IPS DF 6.9 (cell line): Measurements from ENCODE around the gene CCT7.

Source experiments
- DNase-seq: peaks from one replicate; pipeline ENCODE4 v3.0.0-alpha.2; 2013; ENCODE audit warnings: low read depth, low spot score
- H3K27ac ChIP-seq: one replicate; pipeline ENCODE4 v1.5.1; 2013; ENCODE audit warnings: low read length, control low read depth
- H3K27me3 ChIP-seq: 2 replicates; pipeline ENCODE4 v1.6.1; 2013; ENCODE audit warnings: mild to moderate bottlenecking, low read length; ENCODE audit not compliant: control insufficient read depth, insufficient read depth
- H3K36me3 ChIP-seq: 2 replicates; pipeline ENCODE4 v1.6.1; 2013; ENCODE audit warnings: low read length; ENCODE audit not compliant: control insufficient read depth, insufficient read depth
- H3K4me1 ChIP-seq: 2 replicates; pipeline ENCODE4 v1.6.1; 2013; ENCODE audit warnings: low read length; ENCODE audit not compliant: control insufficient read depth, insufficient read depth
- H3K4me3 ChIP-seq: 2 replicates; pipeline ENCODE4 v1.5.1; 2013; ENCODE audit warnings: mild to moderate bottlenecking, low read length
- H3K9me3 ChIP-seq: 2 replicates; pipeline ENCODE4 v1.6.1; 2013; ENCODE audit warnings: low read length, inconsistent platforms; ENCODE audit not compliant: control insufficient read depth, insufficient read depth
- WGBS: extraction: QIAGEN DNeasy Blood & Tissue Kit; methylation state at CpG from one replicate; pipeline ENCODE4 v1.1.7; 2013; ENCODE audit warnings: mixed read lengths, missing lambda C conversion rate; ENCODE audit not compliant: insufficient read length, insufficient coverage; 5-methylcytosine and 5-hydroxymethylcytosine counted together

The CCT7 gene

DNA sequence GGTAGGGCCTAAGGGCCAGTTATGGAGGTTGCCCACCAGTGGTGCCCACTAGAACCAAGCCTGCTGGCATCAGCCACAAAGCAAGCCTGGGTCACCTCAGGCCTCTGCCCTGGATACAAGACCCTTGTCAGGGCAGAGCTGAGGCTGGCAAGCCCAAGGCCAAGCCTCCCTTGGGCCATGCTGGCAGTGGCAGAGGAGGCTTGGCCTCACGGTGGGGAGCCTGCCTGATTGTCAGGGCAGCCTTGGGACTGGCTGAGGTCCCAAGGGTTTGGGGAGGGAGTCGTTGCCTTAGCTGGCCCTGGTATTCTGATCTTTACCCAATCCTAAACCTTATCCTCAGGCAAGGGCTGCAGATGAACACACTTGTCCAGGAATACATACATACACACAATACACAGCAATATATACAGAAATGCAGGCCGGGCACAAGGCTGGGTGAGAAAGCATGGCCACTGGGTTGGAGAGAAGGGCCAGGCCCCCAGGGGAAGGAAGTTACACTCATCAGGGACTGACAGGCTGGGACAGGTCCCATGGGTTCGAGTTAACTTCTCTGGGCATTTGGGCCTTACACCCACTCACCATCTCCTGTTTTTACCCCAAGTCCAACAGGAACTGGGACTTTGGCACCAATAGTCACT lies 21.0 kb downstream of the CCT7 start:
- Histone ChIP-seq H3K4me3 (no peak overlapping the region), H3K9me3 (no peaks in the 10 kb centered on the region), H3K27me3 (no peaks in the 10 kb centered on the region), H3K27ac (no peak overlapping the region), H3K36me3 (peaks cover 34% of the 10 kb centered on the region), H3K4me1 (no peaks in the 10 kb centered on the region)
- no CpG with 5 or more reads among the region's 4 CpGs for WGBS
- no peak for DNase-seq

- Histone ChIP-seq H3K27me3 (no peaks in the 10 kb centered on the region), H3K27ac (no peak overlapping the region), H3K36me3 (peaks cover 25% of the 10 kb centered on the region), H3K9me3 (no peaks in the 10 kb centered on the region), H3K4me3 (no peak overlapping the region), H3K4me1 (peaks cover 3% of the 10 kb centered on the region; the same call in 1 of the 2 replicates)
- no peak for DNase-seq
- WGBS = no CpG with 5 or more reads among the region's 5 CpGs
Observed at GRCh38 chr2:73255907-73256617, 22.0 kb downstream of the CCT7 start.

- H3K27me3 ChIP-seq = no peaks in the 10 kb centered on the region
- H3K4me3 ChIP-seq = no peak overlapping the region
- H3K27ac ChIP-seq = no peak overlapping the region
- WGBS = no CpG with 5 or more reads among the region's 1 CpG
- H3K36me3 ChIP-seq = peaks cover 20% of the 10 kb centered on the region
- DNase-seq = no peak
- no peaks in the 10 kb centered on the region for H3K9me3 ChIP-seq
- peaks cover 3% of the 10 kb centered on the region; the same call in 1 of the 2 replicates for H3K4me1 ChIP-seq
Observed at GRCh38 chr2:73256618-73256922, 22.5 kb downstream of the CCT7 start.

- DNase-seq = no peak
- H3K4me1 ChIP-seq = peaks cover 3% of the 10 kb centered on the region; the same call in 1 of the 2 replicates
- H3K36me3 ChIP-seq = peaks cover 18% of the 10 kb centered on the region
- no peak overlapping the region for H3K27ac ChIP-seq
- no peak overlapping the region for H3K4me3 ChIP-seq
- no peaks in the 10 kb centered on the region for H3K27me3 ChIP-seq
- no peaks in the 10 kb centered on the region for H3K9me3 ChIP-seq
- no CpG with 5 or more reads among the region's 2 CpGs for WGBS
Observed at GRCh38 chr2:73257021-73257420, 22.9 kb downstream of the CCT7 start.

- H3K4me3 ChIP-seq = no peak overlapping the region
- no peaks in the 10 kb centered on the region for H3K9me3 ChIP-seq
- peaks cover 3% of the 10 kb centered on the region; the same call in 1 of the 2 replicates for H3K4me1 ChIP-seq
- DNase-seq = no peak
- WGBS = no CpG with 5 or more reads among the region's 10 CpGs
- H3K36me3 ChIP-seq = peaks cover 14% of the 10 kb centered on the region
- no peak overlapping the region for H3K27ac ChIP-seq
- no peaks in the 10 kb centered on the region for H3K27me3 ChIP-seq
Observed at GRCh38 chr2:73257425-73258125, 23.5 kb downstream of the CCT7 start.

DNA sequence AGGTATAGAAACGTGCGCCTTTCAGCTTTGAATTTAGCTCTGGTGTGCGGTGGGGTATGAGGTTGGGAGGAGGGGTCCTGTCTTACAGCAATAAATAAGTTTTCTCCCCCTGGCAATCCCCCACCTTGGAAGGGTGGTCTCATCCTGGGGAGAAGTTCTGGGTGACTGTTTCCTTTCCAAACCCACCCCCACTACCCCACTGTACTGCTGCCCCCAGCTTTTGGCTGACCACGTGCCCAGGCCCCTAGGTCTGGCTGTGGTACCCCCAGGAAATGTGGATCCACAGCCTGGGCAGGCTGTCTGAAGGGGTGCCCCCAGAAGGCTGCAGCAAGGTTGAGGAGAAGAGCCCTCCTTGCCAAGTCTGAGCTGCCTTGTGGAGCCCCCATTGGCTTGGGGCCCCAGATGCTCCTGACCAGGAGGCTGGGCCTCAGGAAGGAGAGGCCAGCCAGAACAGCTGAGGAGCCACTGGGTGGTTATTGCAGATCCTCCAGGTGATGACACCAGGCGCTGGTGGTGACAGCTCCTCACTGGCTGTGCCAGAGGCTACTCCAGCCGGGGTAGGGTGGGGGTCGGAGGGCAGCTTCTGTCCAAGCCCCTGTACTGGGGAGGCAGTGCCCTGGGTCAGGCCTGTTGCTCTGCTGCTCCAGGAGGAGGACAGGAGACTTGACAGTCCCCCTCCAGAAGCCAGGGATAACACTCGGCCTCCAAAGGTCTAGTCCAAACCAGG lies 24.2 kb downstream of the CCT7 start:
- Histone ChIP-seq H3K27ac (no peak overlapping the region), H3K4me3 (no peak overlapping the region), H3K4me1 (peaks cover 3% of the 10 kb centered on the region; the same call in 1 of the 2 replicates), H3K36me3 (peaks cover 9% of the 10 kb centered on the region; the same call in 1 of the 2 replicates), H3K27me3 (no peaks in the 10 kb centered on the region), H3K9me3 (no peaks in the 10 kb centered on the region)
- DNase-seq = no peak
- no CpG with 5 or more reads among the region's 8 CpGs for WGBS

DNA sequence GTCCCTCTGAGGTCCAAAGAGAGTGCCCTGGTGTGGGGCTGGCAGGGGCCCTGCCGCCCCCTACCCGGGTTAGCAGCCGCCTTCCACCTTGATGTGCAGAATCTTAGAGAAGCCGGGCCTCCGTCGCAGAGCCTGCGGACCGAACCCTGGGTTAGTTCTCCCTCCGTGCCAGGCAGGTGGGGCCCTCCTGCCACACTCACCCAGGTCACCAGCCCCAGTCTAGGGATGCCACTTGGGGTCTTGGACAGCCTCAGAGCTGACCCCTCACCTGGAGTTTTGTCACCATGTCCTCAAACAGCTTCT lies 24.8 kb downstream of the CCT7 start:
- Histone ChIP-seq H3K4me1 (peaks cover 3% of the 10 kb centered on the region; the same call in 1 of the 2 replicates), H3K27ac (no peak overlapping the region), H3K36me3 (peaks cover 9% of the 10 kb centered on the region; the same call in 1 of the 2 replicates), H3K4me3 (no peak overlapping the region), H3K27me3 (no peaks in the 10 kb centered on the region), H3K9me3 (no peaks in the 10 kb centered on the region)
- no peak for DNase-seq
- no CpG with 5 or more reads among the region's 9 CpGs for WGBS

GRCh38 chr2:73259276-73259675 lies 25.2 kb downstream of the CCT7 start:
- no peaks in the 10 kb centered on the region for H3K27me3 ChIP-seq
- peaks cover 11% of the 10 kb centered on the region; the same call in 1 of the 2 replicates for H3K36me3 ChIP-seq
- DNase-seq = no peak
- no CpG with 5 or more reads among the region's 8 CpGs for WGBS
- no peaks in the 10 kb centered on the region for H3K9me3 ChIP-seq
- no peak overlapping the region for H3K27ac ChIP-seq
- no peak overlapping the region for H3K4me3 ChIP-seq
- peaks cover 3% of the 10 kb centered on the region; the same call in 1 of the 2 replicates for H3K4me1 ChIP-seq

DNA sequence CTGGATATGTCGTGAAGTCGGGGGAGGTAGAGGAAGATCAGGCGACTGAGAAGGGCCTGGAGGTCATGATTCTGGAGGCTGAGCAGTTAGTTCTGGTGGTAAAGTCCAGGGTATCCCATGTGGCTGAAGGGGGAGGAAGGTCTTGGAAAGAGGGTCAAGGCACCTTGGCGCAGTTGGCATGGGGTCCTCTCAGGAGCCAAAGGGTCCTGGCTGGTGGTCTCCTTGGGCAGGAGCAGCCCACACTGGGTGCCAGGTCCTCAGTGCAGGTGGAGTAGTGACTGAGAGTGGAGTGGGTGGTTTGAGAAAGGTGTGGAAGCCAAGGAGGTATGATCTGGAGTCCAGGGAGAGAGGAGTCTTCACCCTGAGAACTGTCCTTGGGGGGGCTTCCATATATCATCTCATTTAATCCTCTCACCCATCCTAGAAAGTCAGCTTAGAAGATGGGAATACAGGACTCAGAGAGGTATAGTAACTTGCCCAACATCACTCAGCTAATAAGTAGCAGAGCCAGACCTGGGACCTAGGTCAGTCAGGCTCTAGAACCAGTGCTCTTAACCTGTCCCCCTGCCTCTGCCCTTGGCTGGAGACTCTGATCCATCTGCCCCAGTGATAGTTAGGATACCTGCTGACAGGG lies 25.7 kb downstream of the CCT7 start:
- H3K4me1 ChIP-seq = peaks cover 3% of the 10 kb centered on the region; the same call in 1 of the 2 replicates
- DNase-seq = no peak
- no CpG with 5 or more reads among the region's 4 CpGs for WGBS
- H3K9me3 ChIP-seq = no peaks in the 10 kb centered on the region
- H3K27me3 ChIP-seq = no peaks in the 10 kb centered on the region
- H3K27ac ChIP-seq = no peak overlapping the region
- no peak overlapping the region for H3K4me3 ChIP-seq
- peaks cover 11% of the 10 kb centered on the region; the same call in 1 of the 2 replicates for H3K36me3 ChIP-seq
